T-helper 2 cell treated with Interferon-gamma antibody and Interleukin-4, amounts not matched to agents 5 μg/mL and 100 μg/mL, for 36 hours (primary cell): ENCODE results near the gene PSAPL1.

ENCODE experiments used
- DNase-seq: peaks from one replicate; pipeline ENCODE4 v3.0.0; 2021; ENCODE audit warnings: low spot score
- H3K27ac Mint-ChIP-seq: one replicate; pipeline ENCODE4 v1.8.0; 2021; ENCODE audit warnings: mild to moderate bottlenecking, mixed read lengths
- H3K27me3 Mint-ChIP-seq: one replicate; pipeline ENCODE4 v1.8.0; 2021; ENCODE audit warnings: low read depth, mixed read lengths
- H3K36me3 Mint-ChIP-seq: one replicate; pipeline ENCODE4 v1.8.0; 2021; ENCODE audit warnings: low read depth, mixed read lengths
- H3K4me1 Mint-ChIP-seq: one replicate; pipeline ENCODE4 v1.8.0; 2021; ENCODE audit warnings: low read depth, mixed read lengths
- H3K4me3 Mint-ChIP-seq: one replicate; pipeline ENCODE4 v1.8.0; 2022; ENCODE audit warnings: mild to moderate bottlenecking, moderate library complexity, mixed read lengths
- H3K9me3 Mint-ChIP-seq: one replicate; pipeline ENCODE4 v1.8.0; 2021; ENCODE audit warnings: mixed read lengths

The PSAPL1 gene

DNA sequence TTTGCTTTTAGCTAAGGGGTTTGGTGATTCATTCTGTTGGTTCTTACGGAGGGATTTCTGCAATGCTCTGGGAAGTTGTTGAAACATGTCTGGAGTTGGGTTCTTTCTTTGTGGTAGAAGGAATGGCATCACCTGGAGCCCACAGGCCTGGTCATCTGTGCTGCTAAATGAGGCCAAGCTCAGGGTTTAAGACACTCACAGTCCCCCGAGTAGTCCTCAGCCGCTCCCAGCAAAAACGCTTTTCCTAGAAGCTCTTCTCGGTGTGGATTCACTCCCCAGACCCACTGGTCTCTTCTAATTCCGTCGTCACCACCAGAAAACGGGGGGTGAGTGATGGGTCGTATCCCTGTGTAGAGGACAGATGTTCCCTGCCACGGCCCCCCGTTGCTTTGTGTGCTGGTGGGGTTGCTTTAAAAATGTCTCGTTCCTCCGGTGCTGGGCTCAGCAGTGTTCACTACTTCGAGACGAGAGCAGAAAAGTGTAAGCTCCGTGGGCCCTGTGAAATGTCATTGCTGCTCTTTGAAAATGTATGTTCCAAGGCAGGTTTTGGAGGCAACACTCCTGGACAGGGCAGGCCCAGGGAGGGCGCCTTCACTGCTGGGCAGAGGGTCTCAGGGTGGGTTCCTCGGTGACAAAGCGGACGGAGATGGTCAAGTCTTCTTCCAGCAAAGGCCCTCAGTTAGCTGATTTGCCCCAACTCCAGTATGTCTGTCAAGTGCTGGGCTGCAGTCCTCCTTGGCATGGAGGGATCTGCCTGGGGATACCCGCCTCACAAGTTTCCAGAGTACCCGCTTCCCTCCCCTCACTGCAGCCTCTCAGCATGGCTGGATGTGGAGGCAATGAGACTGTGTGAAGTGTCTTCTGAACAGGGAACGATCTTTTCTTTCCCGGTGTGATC, 37.3 kb downstream of the PSAPL1 start:
- DNase-seq: no peak
- H3K9me3 Mint-ChIP-seq: no peaks in the 10 kb centered on the region
- H3K27me3 Mint-ChIP-seq: peaks cover 11% of the 10 kb centered on the region
- no peak overlapping the region for H3K4me3 Mint-ChIP-seq
- H3K4me1 Mint-ChIP-seq: no peaks in the 10 kb centered on the region
- no peaks in the 10 kb centered on the region for H3K36me3 Mint-ChIP-seq
- H3K27ac Mint-ChIP-seq: no peak overlapping the region

DNA sequence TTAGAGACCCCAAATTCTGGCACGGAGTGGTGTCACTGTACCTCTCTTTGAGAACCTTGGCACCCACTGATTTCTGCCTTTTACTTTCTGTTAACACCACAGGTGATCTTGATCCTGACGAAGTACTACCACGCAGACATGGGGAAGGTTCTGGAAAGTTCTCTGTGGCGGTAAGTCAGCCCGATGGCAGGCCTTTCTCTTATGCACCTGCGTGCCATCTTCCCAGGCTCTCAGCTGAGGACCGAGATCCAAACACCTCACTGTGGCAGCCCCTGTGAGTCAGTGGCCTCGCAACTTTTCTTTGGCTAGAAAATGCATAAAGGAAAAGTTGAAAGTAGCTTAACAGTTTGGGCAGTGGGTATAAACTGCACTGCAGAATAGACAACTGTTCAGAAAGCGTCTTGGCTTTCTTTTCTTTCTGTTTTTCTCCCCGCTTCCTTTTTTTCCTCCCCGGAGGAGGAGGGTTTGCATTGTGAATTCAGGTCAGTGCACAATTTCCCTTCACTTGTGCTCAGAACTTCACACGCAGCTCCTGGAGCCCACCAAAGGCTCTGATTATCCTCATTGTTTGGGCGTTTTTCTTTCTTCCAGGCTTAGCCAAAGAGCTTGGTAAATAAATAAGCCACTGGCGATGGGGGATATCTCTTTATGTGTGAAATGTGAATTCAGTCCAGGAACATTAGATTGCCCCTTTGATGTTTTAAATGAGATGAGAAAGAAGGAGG, 38.4 kb downstream of the PSAPL1 start:
- no peak overlapping the region for H3K27ac Mint-ChIP-seq
- H3K36me3 Mint-ChIP-seq: no peaks in the 10 kb centered on the region
- DNase-seq: no peak
- peaks cover 11% of the 10 kb centered on the region for H3K27me3 Mint-ChIP-seq
- no peaks in the 10 kb centered on the region for H3K9me3 Mint-ChIP-seq
- no peak overlapping the region for H3K4me3 Mint-ChIP-seq
- no peaks in the 10 kb centered on the region for H3K4me1 Mint-ChIP-seq

- no peak for DNase-seq
- no peak overlapping the region for H3K27ac Mint-ChIP-seq
- H3K4me1 Mint-ChIP-seq: no peaks in the 10 kb centered on the region
- H3K27me3 Mint-ChIP-seq: peaks cover 11% of the 10 kb centered on the region
- no peak overlapping the region for H3K4me3 Mint-ChIP-seq
- no peaks in the 10 kb centered on the region for H3K9me3 Mint-ChIP-seq
- H3K36me3 Mint-ChIP-seq: no peaks in the 10 kb centered on the region
These were observed 39.1 kb downstream of the PSAPL1 start for GRCh38 chr4:7395645-7396044.

GRCh38 chr4:7394681-7395451, 39.9 kb downstream of the PSAPL1 start:
- H3K4me3 Mint-ChIP-seq: no peak overlapping the region
- no peak for DNase-seq
- no peaks in the 10 kb centered on the region for H3K4me1 Mint-ChIP-seq
- H3K9me3 Mint-ChIP-seq: no peaks in the 10 kb centered on the region
- H3K27ac Mint-ChIP-seq: no peak overlapping the region
- H3K36me3 Mint-ChIP-seq: no peaks in the 10 kb centered on the region
- peaks cover 11% of the 10 kb centered on the region for H3K27me3 Mint-ChIP-seq

DNA sequence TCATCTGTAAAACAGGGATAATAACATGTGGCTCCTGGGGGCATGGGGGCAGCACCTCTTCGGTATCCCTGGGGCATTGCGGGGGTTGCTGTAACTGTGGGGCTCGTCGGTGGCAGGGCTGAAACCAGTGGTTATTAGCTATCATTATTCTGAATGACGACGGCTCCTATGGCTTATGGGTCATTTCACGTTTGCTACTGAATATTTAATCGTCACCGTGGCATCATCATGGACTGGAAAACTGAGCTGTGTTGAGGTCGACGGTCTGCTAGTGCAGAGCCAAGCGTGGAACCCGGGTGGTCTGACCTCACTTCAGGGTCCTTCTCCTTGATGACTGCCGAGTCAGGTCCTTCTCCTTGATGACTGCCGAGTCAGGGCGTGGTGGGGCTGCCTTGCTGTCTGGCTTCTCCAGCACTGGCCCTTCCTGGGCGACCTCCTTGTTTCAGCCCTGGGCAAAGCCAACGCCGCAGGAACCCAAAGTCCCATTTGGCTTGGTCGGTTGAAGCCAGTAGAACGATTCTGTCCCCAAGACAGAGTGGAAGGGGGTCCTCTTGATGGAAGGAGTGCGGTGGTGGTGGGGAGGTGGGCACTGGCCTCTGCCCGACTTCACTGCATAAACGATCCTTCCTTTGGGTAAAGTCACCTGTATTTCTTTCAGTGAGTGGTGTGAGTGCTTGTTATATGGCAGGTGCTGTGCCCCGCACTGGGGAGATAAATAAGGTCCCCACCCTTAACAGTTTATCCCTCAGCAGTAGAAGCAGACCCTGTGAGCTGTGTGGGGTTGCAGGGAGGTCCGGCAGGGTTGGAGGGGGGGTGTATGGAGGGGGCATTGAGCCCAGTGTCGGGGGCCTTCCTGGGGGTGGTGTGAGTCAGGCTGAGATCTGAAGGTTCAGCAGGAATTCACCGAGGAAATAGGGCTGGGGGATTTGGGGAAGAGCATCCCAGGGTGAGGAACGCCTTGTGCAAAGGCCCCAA, 40.8 kb downstream of the PSAPL1 start:
- Mint-ChIP-seq H3K27ac (no peak overlapping the region), H3K27me3 (peaks cover 11% of the 10 kb centered on the region), H3K9me3 (no peaks in the 10 kb centered on the region), H3K36me3 (no peaks in the 10 kb centered on the region), H3K4me3 (no peak overlapping the region), H3K4me1 (no peaks in the 10 kb centered on the region)
- no peak for DNase-seq

DNA sequence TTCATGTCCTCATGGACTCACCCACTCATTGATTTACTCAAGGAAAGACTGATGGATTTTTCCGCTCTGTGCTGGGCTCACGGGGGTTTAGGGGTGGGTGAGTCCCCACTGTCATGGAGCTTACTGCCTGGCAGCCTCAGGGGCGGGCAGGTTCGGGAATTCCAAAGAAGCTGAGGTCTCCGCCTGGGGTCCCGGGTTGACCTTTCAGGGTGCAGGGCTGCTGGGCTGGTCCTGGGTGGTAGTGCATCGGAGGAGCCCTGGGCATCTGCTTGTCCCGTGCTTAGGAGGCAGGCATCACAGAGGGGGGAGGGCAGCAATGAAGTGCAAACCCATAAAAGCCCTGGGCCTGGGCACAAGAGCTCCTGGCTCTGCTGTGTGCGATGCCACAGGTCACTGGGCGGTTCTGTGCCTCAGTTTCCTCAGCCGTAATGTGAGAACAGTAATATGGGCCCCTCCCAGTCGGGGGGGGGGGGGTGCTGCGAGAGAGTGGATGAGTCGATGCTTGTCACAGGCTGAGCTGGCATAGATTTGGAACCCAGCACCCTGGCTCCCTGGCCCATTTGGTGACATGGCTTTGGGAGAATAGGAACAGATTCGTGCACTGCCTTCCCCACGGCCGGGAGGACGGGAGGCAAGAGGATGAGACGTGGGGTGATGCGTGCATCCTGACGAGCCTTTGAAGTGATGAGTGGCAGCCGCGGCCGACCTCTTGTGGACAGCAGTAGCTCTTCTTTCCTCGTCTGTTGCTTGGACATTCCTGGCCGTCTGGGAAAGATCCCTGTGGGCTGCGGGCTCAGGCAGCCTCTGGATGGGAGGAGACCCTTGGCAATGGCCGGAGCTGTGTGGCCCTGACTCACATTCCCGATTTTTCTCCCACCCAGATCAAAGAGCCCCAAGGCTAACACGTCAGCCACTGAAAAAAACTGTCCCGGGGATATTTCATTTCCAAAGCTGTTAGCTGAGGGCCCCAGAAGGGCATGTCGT, 42.0 kb downstream of the PSAPL1 start:
- no peak for DNase-seq
- no peak overlapping the region for H3K27ac Mint-ChIP-seq
- H3K4me3 Mint-ChIP-seq: no peak overlapping the region
- H3K4me1 Mint-ChIP-seq: no peaks in the 10 kb centered on the region
- peaks cover 3% of the 10 kb centered on the region for H3K9me3 Mint-ChIP-seq
- peaks cover 5% of the 10 kb centered on the region for H3K27me3 Mint-ChIP-seq
- H3K36me3 Mint-ChIP-seq: no peaks in the 10 kb centered on the region

GRCh38 chr4:7391637-7392437, 42.9 kb downstream of the PSAPL1 start:
- no peak overlapping the region for H3K27ac Mint-ChIP-seq
- H3K36me3 Mint-ChIP-seq: no peaks in the 10 kb centered on the region
- H3K4me1 Mint-ChIP-seq: no peaks in the 10 kb centered on the region
- no peaks in the 10 kb centered on the region for H3K27me3 Mint-ChIP-seq
- no peak for DNase-seq
- H3K4me3 Mint-ChIP-seq: no peak overlapping the region
- peaks cover 8% of the 10 kb centered on the region for H3K9me3 Mint-ChIP-seq

- no peak for DNase-seq
- Mint-ChIP-seq H3K9me3 (peaks cover 13% of the 10 kb centered on the region), H3K27ac (no peak overlapping the region), H3K4me3 (no peak overlapping the region), H3K27me3 (no peaks in the 10 kb centered on the region), H3K4me1 (no peaks in the 10 kb centered on the region), H3K36me3 (no peaks in the 10 kb centered on the region)
These were observed 43.7 kb downstream of the PSAPL1 start for GRCh38 chr4:7390906-7391636.

DNA sequence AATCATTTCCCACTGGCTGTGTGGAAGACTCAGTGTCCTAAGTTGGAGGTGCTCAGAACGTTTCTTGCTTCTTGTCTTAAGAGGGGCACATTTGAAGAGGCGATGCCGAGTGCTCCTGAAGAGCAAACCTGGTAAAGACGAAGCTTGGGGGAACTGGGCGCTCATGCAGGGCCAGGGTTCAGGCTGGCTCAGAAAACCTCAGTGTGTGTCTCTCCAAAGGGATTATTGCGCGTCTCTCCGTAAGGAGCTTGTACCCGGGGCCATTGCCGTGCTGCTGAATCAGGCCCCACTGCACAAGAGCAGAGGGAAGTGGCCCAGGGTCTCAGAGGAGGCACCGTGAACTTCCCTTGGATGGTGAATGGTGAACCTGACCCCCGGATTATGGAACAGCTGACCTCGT, 44.4 kb downstream of the PSAPL1 start:
- H3K27me3 Mint-ChIP-seq: no peaks in the 10 kb centered on the region
- no peak overlapping the region for H3K4me3 Mint-ChIP-seq
- no peak overlapping the region for H3K27ac Mint-ChIP-seq
- DNase-seq: no peak
- H3K4me1 Mint-ChIP-seq: no peaks in the 10 kb centered on the region
- peaks cover 17% of the 10 kb centered on the region for H3K9me3 Mint-ChIP-seq
- no peaks in the 10 kb centered on the region for H3K36me3 Mint-ChIP-seq

DNA sequence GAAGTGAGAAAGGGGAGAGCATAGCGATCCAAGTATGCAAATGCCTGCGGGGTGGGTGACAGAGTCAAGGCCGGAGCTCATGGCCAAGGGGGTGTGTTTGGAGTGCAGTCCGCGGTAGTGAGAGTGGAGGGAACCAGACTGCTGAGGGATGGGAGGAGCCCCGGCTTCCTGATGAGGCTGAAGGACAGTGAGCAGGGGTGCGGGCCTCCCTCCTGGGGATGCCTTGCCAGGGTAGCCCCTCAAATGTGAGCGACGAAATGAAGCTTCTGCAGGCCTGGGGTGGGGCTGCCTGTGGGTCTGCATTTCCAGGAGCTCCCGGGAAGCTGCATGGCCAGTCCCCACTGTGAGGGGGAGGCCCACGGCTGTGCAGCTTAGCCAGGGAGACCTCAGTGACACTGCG, 45.0 kb downstream of the PSAPL1 start:
- Mint-ChIP-seq H3K9me3 (peaks cover 17% of the 10 kb centered on the region), H3K27me3 (no peaks in the 10 kb centered on the region), H3K36me3 (no peaks in the 10 kb centered on the region), H3K4me1 (no peaks in the 10 kb centered on the region), H3K27ac (no peak overlapping the region), H3K4me3 (no peak overlapping the region)
- no peak for DNase-seq

GRCh38 chr4:7389101-7389701, 45.5 kb downstream of the PSAPL1 start:
- H3K4me1 Mint-ChIP-seq: no peaks in the 10 kb centered on the region
- no peak overlapping the region for H3K27ac Mint-ChIP-seq
- peaks cover 17% of the 10 kb centered on the region for H3K9me3 Mint-ChIP-seq
- no peak for DNase-seq
- no peaks in the 10 kb centered on the region for H3K36me3 Mint-ChIP-seq
- no peaks in the 10 kb centered on the region for H3K27me3 Mint-ChIP-seq
- H3K4me3 Mint-ChIP-seq: no peak overlapping the region
